ENCODE measurements around the gene SUN1.

DNA sequence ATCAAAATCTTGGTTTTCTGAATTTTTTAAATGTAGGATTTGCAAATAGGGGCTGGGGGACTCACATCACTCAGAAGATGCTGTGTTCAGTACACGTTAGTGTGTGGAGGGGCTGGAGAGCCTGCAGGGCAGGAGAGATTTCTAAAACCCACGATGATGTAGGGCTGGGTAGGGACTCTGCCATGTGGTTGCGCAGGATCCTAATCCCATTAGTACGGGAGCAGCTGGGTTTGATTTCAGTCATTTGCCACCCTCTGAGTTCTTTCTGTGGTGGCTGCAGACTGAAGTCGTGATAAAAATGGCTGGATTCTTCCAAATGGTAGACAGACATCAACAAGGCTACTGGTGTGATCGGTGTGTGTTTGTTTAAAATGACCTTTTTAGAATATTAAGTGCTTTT is 29.9 kb downstream of the SUN1 start:
- TF ChIP-seq EP300 (IDR thresholded peaks at IDR 0.05) (no peak), POLR2A (IDR thresholded peaks at IDR 0.05) (no peak)
- TF ChIP-seq, protein P1, sequence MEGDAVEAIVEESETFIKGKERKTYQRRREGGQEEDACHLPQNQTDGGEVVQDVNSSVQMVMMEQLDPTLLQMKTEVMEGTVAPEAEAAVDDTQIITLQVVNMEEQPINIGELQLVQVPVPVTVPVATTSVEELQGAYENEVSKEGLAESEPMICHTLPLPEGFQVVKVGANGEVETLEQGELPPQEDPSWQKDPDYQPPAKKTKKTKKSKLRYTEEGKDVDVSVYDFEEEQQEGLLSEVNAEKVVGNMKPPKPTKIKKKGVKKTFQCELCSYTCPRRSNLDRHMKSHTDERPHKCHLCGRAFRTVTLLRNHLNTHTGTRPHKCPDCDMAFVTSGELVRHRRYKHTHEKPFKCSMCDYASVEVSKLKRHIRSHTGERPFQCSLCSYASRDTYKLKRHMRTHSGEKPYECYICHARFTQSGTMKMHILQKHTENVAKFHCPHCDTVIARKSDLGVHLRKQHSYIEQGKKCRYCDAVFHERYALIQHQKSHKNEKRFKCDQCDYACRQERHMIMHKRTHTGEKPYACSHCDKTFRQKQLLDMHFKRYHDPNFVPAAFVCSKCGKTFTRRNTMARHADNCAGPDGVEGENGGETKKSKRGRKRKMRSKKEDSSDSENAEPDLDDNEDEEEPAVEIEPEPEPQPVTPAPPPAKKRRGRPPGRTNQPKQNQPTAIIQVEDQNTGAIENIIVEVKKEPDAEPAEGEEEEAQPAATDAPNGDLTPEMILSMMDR (IDR thresholded peaks at IDR 0.05) = no peak
